Pancreas (tissue), 10 donors: Measurements from ENCODE around the gene NUDT19. TPM values are rescaled to one million over a fixed set of nuclear protein-coding genes. Genes with fewer than 3 reads are reported as not detected.

ENCODE experiments used
- ATAC-seq, 4 donors: fragments of 200-7000 bp; cut with Tn5 transposase; one replicate each; pipeline versions ENCODE4 v1.8.0 to v1.9.1; 2020; ENCODE audit warnings: mild to moderate bottlenecking in 4 of 4, moderate library complexity in 4 of 4
- DNase-seq, 6 donors: peaks; one replicate each; pipeline ENCODE4 v3.0.0-alpha.2; 2020
- FAIRE-seq: peaks from 2 replicates; lab custom pipeline; 2012; peaks lifted over from hg19 to GRCh38; lab: Jason Lieb, UNC
- H3K27ac ChIP-seq, 4 donors: fragments of 200-600 bp; sonication (generic); 1 replicate in 3 of 4; 2 replicates in 1 of 4; pipeline versions ENCODE4 v1.5.0 to v1.8.0; 2020
- H3K27me3 ChIP-seq, 4 donors: fragments of 200-600 bp; one replicate each; pipeline ENCODE4 v1.8.0; 2021
- H3K36me3 ChIP-seq, 3 donors: fragments of 200-600 bp; sonication (generic) in 1 of 3; one replicate each; pipeline versions ENCODE4 v1.5.0 to v1.8.0; 2020 to 2021
- H3K4me1 ChIP-seq, 3 donors: fragments of 200-600 bp; one replicate each; pipeline ENCODE4 v1.8.0; 2021
- H3K4me3 ChIP-seq, 4 donors: fragments of 200-600 bp; sonication (generic) in 2 of 4; one replicate each; pipeline versions ENCODE4 v1.5.0 to v1.8.0; 2020 to 2021
- H3K9me3 ChIP-seq, 4 donors: fragments of 200-600 bp; one replicate each; pipeline ENCODE4 v1.8.0; 2021
- CTCF ChIP-seq, 4 donors: fragments of 200-600 bp; sonication (generic) in 3 of 4; IDR thresholded peaks; one replicate each; pipeline versions ENCODE4 v1.5.0 to v1.8.0; 2021; ENCODE audit warnings: antibody characterized with exemption in 4 of 4
- WGBS, 2 donors: extraction: QIAGEN DNeasy Blood & Tissue Kit; methylation state at CpG; one replicate each; pipeline ENCODE4 v1.1.7; 2013; 5-methylcytosine and 5-hydroxymethylcytosine counted together
- intact Hi-C, 3 donors: fragments of 100-400 bp; cut with DNase I; formaldehyde crosslinking; loops; one replicate each; pipeline versions ENCODE4 v1.11.1 to v1.14.2; 2022
- polyA plus RNA-seq, 2 donors: library from polyadenylated mRNA; stranded (reverse); fragments of 200-250 nt; gene quantifications; one replicate each; pipeline ENCODE4 v1.2.3, GENCODE V29; 2013
- total RNA-seq, 6 donors: library from RNA; stranded (reverse); fragmentation: NEBNext Ultra II Directional in 4 of 6; extraction: Animal tissue kit (Norgen Biotek cat#: 25700) in 4 of 6; gene quantifications; one replicate each; pipeline versions ENCODE4 v1.2.1 to v1.2.4, GENCODE V29; 2021 to 2023
- donor health status: healthy with polysubstance abuse.
- donor health status: DM: no; HTN: no; CAD: no; lungs with moderate emphysema.
- donor health status: DM: no; HTN: no; CAD: no.
- donor health status: control.
- donor health status: control.
- donor health status: Bipolar disorder and iron deficiency.
- donor health status: DM: yes; HTN: yes; CAD: no.
- donor health status: DM: no; HTN: no; CAD: no.
- donor health status: DM: no; HTN: no; CAD: no.
- donor health status: DM: yes; HTN: yes; CAD: no.

Gene NUDT19
- total and polyA plus RNA-seq, 8 donors, result 2.5 to 8.2 (median 4.2) TPM

GRCh38 chr19:32674153-32674930 lies 17.3 kb upstream of the NUDT19 start:
- ATAC-seq (no peak), FAIRE-seq (no peak), DNase-seq (no peak)
- H3K36me3 ChIP-seq, result no peaks in the 10 kb centered on the region
- H3K27me3 ChIP-seq, result peaks cover 0 to 5% (median 0%) of the 10 kb centered on the region in 4 donors
- intact Hi-C loops, result no loop called here
- peak overlapping the region; percentile 79 to 98 (median 90) for H3K4me3 ChIP-seq
- H3K4me1 ChIP-seq, result peaks cover 0 to 6% (median 3%) of the 10 kb centered on the region in 3 donors
- H3K27ac ChIP-seq, result peak overlapping the region in 1 of 4 donors; percentile 52
- no peak for TF ChIP-seq CTCF (IDR thresholded peaks at IDR 0.05)
- WGBS, 2 donors, result 2% methylated on average over 53 to 67 of the region's 67 CpGs
- no peaks in the 10 kb centered on the region for H3K9me3 ChIP-seq

- DNase-seq, result peak; percentile 97 to 99 (median 98)
- no peaks in the 10 kb centered on the region for H3K36me3 ChIP-seq
- no peak for TF ChIP-seq CTCF (IDR thresholded peaks at IDR 0.05)
- H3K9me3 ChIP-seq, result no peaks in the 10 kb centered on the region
- WGBS, 2 donors, result 1% methylated on average over 67 to 75 of the region's 75 CpGs
- H3K4me3 ChIP-seq, result peak within 1 kb of the TSS; percentile 79 to 98 (median 90)
- peak; percentile 32 for FAIRE-seq
- peaks cover 0 to 6% (median 3%) of the 10 kb centered on the region in 3 donors for H3K4me1 ChIP-seq
- peak; percentile 93 to 99 (median 94) for ATAC-seq
- intact Hi-C loops, result no loop called here
- peaks cover 0 to 5% (median 0%) of the 10 kb centered on the region in 4 donors for H3K27me3 ChIP-seq
- H3K27ac ChIP-seq, result peak within 1 kb of the TSS in 1 of 4 donors; percentile 52
Measured at GRCh38 chr19:32674931-32675719, 16.5 kb upstream of the NUDT19 start, which contains the start of gene ANKRD27. Gene ANKRD27 (minus strand): TSS chr19:32675180. CDS start chr19:32659015, 16,165 bp downstream.

GRCh38 chr19:32675720-32676185 lies 15.9 kb upstream of the NUDT19 start, which contains the start of gene RGS9BP:
Gene RGS9BP (plus strand): TSS chr19:32675848. CDS start chr19:32676264, 416 bp downstream.
- DNase-seq (peak; percentile 63 to 89 (median 80)), FAIRE-seq (no peak), ATAC-seq (peak; percentile 51 to 79 (median 68))
- Histone ChIP-seq H3K27ac (peak within 1 kb of the TSS in 1 of 4 donors; percentile 52), H3K4me1 (peaks cover 0 to 6% (median 3%) of the 10 kb centered on the region in 3 donors), H3K4me3 (peak within 1 kb of the TSS; percentile 79 to 98 (median 90)), H3K27me3 (peaks cover 0 to 5% (median 0%) of the 10 kb centered on the region in 4 donors), H3K36me3 (no peaks in the 10 kb centered on the region), H3K9me3 (no peaks in the 10 kb centered on the region)
- WGBS, 2 donors, result 3 to 5% methylated on average over 28 to 53 of the region's 53 CpGs
- no peak for TF ChIP-seq CTCF (IDR thresholded peaks at IDR 0.05)
- intact Hi-C loops, result no loop called here

- DNase-seq, result peak; percentile 12 to 84 (median 40)
Measured at GRCh38 chr19:32676186-32676894, 15.3 kb upstream of the NUDT19 start.

More at GRCh38 chr19:32676186-32676894, 15.3 kb upstream of the NUDT19 start:
- no peaks in the 10 kb centered on the region for H3K36me3 ChIP-seq
- H3K27ac ChIP-seq, result no peak overlapping the region
- H3K4me3 ChIP-seq, result peak overlapping the region; percentile 79 to 98 (median 90)
- H3K27me3 ChIP-seq, result peaks cover 0 to 5% (median 0%) of the 10 kb centered on the region in 4 donors
- 5 to 6% methylated on average over 84 to 93 of the region's 93 CpGs for WGBS, 2 donors
- intact Hi-C loops, result no loop called here
- peak; percentile 4 to 14 (median 8) for ATAC-seq
- H3K9me3 ChIP-seq, result no peaks in the 10 kb centered on the region
- H3K4me1 ChIP-seq, result peaks cover 0 to 6% (median 3%) of the 10 kb centered on the region in 3 donors
- FAIRE-seq, result no peak
- no peak for TF ChIP-seq CTCF (IDR thresholded peaks at IDR 0.05)
